MM.1S (cell line): ENCODE data around the gene SLC2A11.

Experiments used
- DNase-seq: peaks from one replicate; pipeline ENCODE4 v3.0.0-alpha.2; 2015
- H2AFZ ChIP-seq: fragments of 300-600 bp; sonication (generic); 2 replicates; pipeline ENCODE4 v1.6.0; 2016; ENCODE audit warnings: antibody characterized with exemption, low read length
- H3F3A ChIP-seq: fragments of 300-600 bp; sonication (generic); 2 replicates; pipeline ENCODE4 v1.6.1; 2016; ENCODE audit warnings: mild to moderate bottlenecking, antibody characterized with exemption, low read length, moderate library complexity, mixed read lengths; ENCODE audit not compliant: insufficient read depth
- H3K27ac ChIP-seq: fragments of 300-600 bp; sonication (generic); 2 replicates; pipeline ENCODE4 v1.5.1; 2016; ENCODE audit warnings: mild to moderate bottlenecking, low read length
- H3K27me3 ChIP-seq: fragments of 300-600 bp; sonication (generic); replicated peaks from 2 replicates; pipeline ENCODE4 v1.6.0; 2016; ENCODE audit warnings: low read length; ENCODE audit not compliant: insufficient read depth
- H3K36me3 ChIP-seq: fragments of 300-600 bp; sonication (generic); replicated peaks from 2 replicates; pipeline ENCODE4 v1.6.1; 2016; ENCODE audit warnings: mild to moderate bottlenecking, low read length, mixed read lengths; ENCODE audit not compliant: insufficient read depth
- H3K4me1 ChIP-seq: fragments of 300-600 bp; sonication (generic); 2 replicates; pipeline ENCODE4 v1.6.1; 2016; ENCODE audit warnings: low read length, mixed read lengths
- H3K4me2 ChIP-seq: fragments of 300-600 bp; sonication (generic); 2 replicates; pipeline ENCODE4 v1.6.0; 2016; ENCODE audit warnings: low read depth, low read length
- H3K4me3 ChIP-seq: fragments of 300-600 bp; sonication (generic); 2 replicates; pipeline ENCODE4 v1.5.1; 2016; ENCODE audit warnings: low read length, mixed read lengths
- H3K79me2 ChIP-seq: fragments of 300-600 bp; sonication (generic); 2 replicates; pipeline ENCODE4 v1.6.1; 2016; ENCODE audit warnings: mixed run types, low read length, mixed read lengths
- H3K9ac ChIP-seq: fragments of 300-600 bp; sonication (generic); 2 replicates; pipeline ENCODE4 v1.6.1; 2016; ENCODE audit warnings: low read length, mixed read lengths
- H3K9me2 ChIP-seq: fragments of 300-600 bp; sonication (generic); replicated peaks from 2 replicates; pipeline ENCODE4 v1.6.1; 2016; ENCODE audit warnings: mild to moderate bottlenecking, low read length, mixed read lengths; ENCODE audit not compliant: insufficient read depth
- H3K9me3 ChIP-seq: fragments of 300-600 bp; sonication (generic); replicated peaks from 2 replicates; pipeline ENCODE4 v1.6.1; 2016; ENCODE audit warnings: mild to moderate bottlenecking, low read length, mixed read lengths; ENCODE audit not compliant: insufficient read depth
- H4K20me1 ChIP-seq: fragments of 300-600 bp; sonication (generic); 2 replicates; pipeline ENCODE4 v1.6.1; 2016; ENCODE audit warnings: mild to moderate bottlenecking, low read length, moderate library complexity, mixed read lengths; ENCODE audit not compliant: insufficient read depth
- CTCF ChIP-seq: fragments of 300-600 bp; sonication (generic); IDR thresholded peaks from 2 replicates; pipeline ENCODE4 v1.5.1; 2016; ENCODE audit warnings: antibody characterized with exemption, low read length, mixed read lengths
- EZH2 ChIP-seq: fragments of 300-600 bp; sonication (generic); optimal IDR thresholded peaks from 2 replicates; pipeline ENCODE3; 2017; ENCODE audit warnings: low read depth, mild to moderate bottlenecking, antibody characterized with exemption, low read length, mixed read lengths
- EZH2phosphoT487 ChIP-seq: fragments of 300-600 bp; sonication (generic); IDR thresholded peaks from 2 replicates; pipeline ENCODE4 v1.6.1; 2018; ENCODE audit warnings: antibody characterized with exemption, low read length

SLC2A11 gene

GRCh38 chr22:23912293-23912903, 54.7 kb downstream of the SLC2A11 start:
- H3K79me2 ChIP-seq: no peaks in the 10 kb centered on the region
- no peak for DNase-seq
- H3F3A ChIP-seq: peaks cover 11% of the 10 kb centered on the region; the same call in 1 of the 2 replicates
- no peaks in the 10 kb centered on the region for H3K9me2 ChIP-seq
- peaks cover 10% of the 10 kb centered on the region for H3K4me1 ChIP-seq
- H3K9me3 ChIP-seq: no peaks in the 10 kb centered on the region
- no peak for TF ChIP-seq EZH2
- TF ChIP-seq CTCF: no peak
- TF ChIP-seq EZH2phosphoT487: no peak
- H3K4me2 ChIP-seq: no peak overlapping the region
- H4K20me1 ChIP-seq: no peaks in the 10 kb centered on the region
- H3K9ac ChIP-seq: no peak overlapping the region
- no peaks in the 10 kb centered on the region for H3K27me3 ChIP-seq
- no peak overlapping the region for H2AFZ ChIP-seq
- H3K27ac ChIP-seq: no peak overlapping the region
- no peak overlapping the region for H3K4me3 ChIP-seq
- no peaks in the 10 kb centered on the region for H3K36me3 ChIP-seq

DNA sequence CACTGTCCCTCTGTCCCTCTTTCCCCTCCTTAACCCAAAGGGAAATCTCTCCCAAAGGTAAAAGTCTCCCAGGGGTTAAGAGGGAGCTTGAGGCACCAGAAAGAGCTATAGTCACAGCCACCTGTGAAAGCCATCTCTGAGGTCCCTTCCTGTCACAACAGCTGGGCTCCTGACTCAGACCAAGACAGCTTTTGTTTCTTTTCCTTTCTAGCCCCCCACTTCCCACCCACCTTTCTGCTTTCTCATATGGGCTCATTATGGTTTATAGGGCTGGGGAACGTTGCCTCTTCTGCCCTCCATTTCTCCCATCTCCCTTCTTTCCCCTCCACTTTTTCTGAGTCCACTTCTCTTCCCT, 55.6 kb downstream of the SLC2A11 start:
- H3K4me2 ChIP-seq: peak overlapping the region; percentile 74
- peaks cover 10% of the 10 kb centered on the region for H3K4me1 ChIP-seq
- H3K27ac ChIP-seq: peak overlapping the region; percentile 55; the same call in 1 of the 2 replicates
- H4K20me1 ChIP-seq: no peaks in the 10 kb centered on the region
- H3K9me2 ChIP-seq: no peaks in the 10 kb centered on the region
- H3K79me2 ChIP-seq: no peaks in the 10 kb centered on the region
- H3F3A ChIP-seq: peaks cover 11% of the 10 kb centered on the region; the same call in 1 of the 2 replicates
- no peaks in the 10 kb centered on the region for H3K36me3 ChIP-seq
- no peak for DNase-seq
- peak overlapping the region; percentile 83 for H3K4me3 ChIP-seq
- H3K27me3 ChIP-seq: no peaks in the 10 kb centered on the region
- H3K9ac ChIP-seq: peak overlapping the region; percentile 79
- peak overlapping the region; percentile 67 for H2AFZ ChIP-seq
- no peaks in the 10 kb centered on the region for H3K9me3 ChIP-seq
- TF ChIP-seq CTCF: no peak
- no peak for TF ChIP-seq EZH2phosphoT487
- no peak for TF ChIP-seq EZH2

GRCh38 chr22:23913661-23914353, 56.1 kb downstream of the SLC2A11 start:
- Histone ChIP-seq H3K9me3 (no peaks in the 10 kb centered on the region), H3K27me3 (no peaks in the 10 kb centered on the region), H3K4me1 (peaks cover 10% of the 10 kb centered on the region), H3K4me3 (peak overlapping the region; percentile 83), H3K9ac (peak overlapping the region; percentile 79), H3K79me2 (no peaks in the 10 kb centered on the region), H3K27ac (peak overlapping the region; percentile 55; the same call in 1 of the 2 replicates), H3K9me2 (no peaks in the 10 kb centered on the region), H2AFZ (peak overlapping the region; percentile 67), H3F3A (peaks cover 11% of the 10 kb centered on the region; the same call in 1 of the 2 replicates), H3K4me2 (peak overlapping the region; percentile 74), H4K20me1 (no peaks in the 10 kb centered on the region), H3K36me3 (no peaks in the 10 kb centered on the region)
- DNase-seq: peak; percentile 99
- TF ChIP-seq EZH2phosphoT487 (no peak), CTCF (no peak), EZH2 (no peak)
